ENCODE results near the gene GOLGA6L22. TPM values are rescaled to one million over a fixed set of nuclear protein-coding genes. Genes with fewer than 3 reads are reported as not detected.
"Not testable (repeated sequence)": the region's sequence is repeated elsewhere in the genome, so short reads cannot be mapped to it uniquely, and the experiment has no call there.

The GOLGA6L22 gene
- total RNA-seq, 1 donor from 2014 or later = not detected

- not testable (repeated sequence) for H3K36me3 ChIP-seq; H4K20me1 ChIP-seq (ENCODE audit: low read depth); H3K36me3 Mint-ChIP-seq; H3F3A ChIP-seq (ENCODE audit: low read depth); H3K4me1 ChIP-seq; H3K4me2 ChIP-seq; H3K27ac Mint-ChIP-seq; H3K27ac ChIP-seq; H2AFZ ChIP-seq (replicated peaks); H3K9me3 Mint-ChIP-seq; H3K79me2 ChIP-seq (ENCODE audit: low read depth); H3K9me3 ChIP-seq (ENCODE audit: low read depth); H3K9ac ChIP-seq; H3K4me1 Mint-ChIP-seq; H3K27me3 ChIP-seq; H3K27me3 Mint-ChIP-seq (ENCODE audit: insufficient read depth, low read depth)
- peak; percentile 51 for DNase-seq (ENCODE audit: low spot score)
- H3K4me3 ChIP-seq = peak overlapping the region; percentile 40
- peak overlapping the region; percentile 69 for H3K4me3 Mint-ChIP-seq
Measured at GRCh38 chr15:22494490-22495113, 35.9 kb downstream of the GOLGA6L22 start.

- DNase-seq (ENCODE audit: low spot score); H3K9ac ChIP-seq; H3K27ac ChIP-seq; H3K4me2 ChIP-seq; H2AFZ ChIP-seq (replicated peaks); H3K4me3 ChIP-seq; H3K27me3 Mint-ChIP-seq (ENCODE audit: insufficient read depth, low read depth); H3K9me3 Mint-ChIP-seq; H3K36me3 Mint-ChIP-seq; H3K4me1 Mint-ChIP-seq; H3K27me3 ChIP-seq; H3K4me3 Mint-ChIP-seq; H3K27ac Mint-ChIP-seq; H3K36me3 ChIP-seq; H4K20me1 ChIP-seq (ENCODE audit: low read depth); H3F3A ChIP-seq (ENCODE audit: low read depth); H3K4me1 ChIP-seq; H3K79me2 ChIP-seq (ENCODE audit: low read depth); H3K9me3 ChIP-seq (ENCODE audit: low read depth): not testable (repeated sequence)
Measured at GRCh38 chr15:22497200-22497599, 38.5 kb downstream of the GOLGA6L22 start.

- H3K4me3 ChIP-seq; H3K4me1 ChIP-seq; H3K27ac Mint-ChIP-seq; H3K27ac ChIP-seq; H3K9me3 Mint-ChIP-seq; H3K4me3 Mint-ChIP-seq; H3K9me3 ChIP-seq (ENCODE audit: low read depth); H3K9ac ChIP-seq; H3F3A ChIP-seq (ENCODE audit: low read depth); H3K4me1 Mint-ChIP-seq; H3K27me3 ChIP-seq; H3K27me3 Mint-ChIP-seq (ENCODE audit: insufficient read depth, low read depth); H2AFZ ChIP-seq (replicated peaks); H3K36me3 ChIP-seq; H4K20me1 ChIP-seq (ENCODE audit: low read depth); H3K4me2 ChIP-seq; H3K36me3 Mint-ChIP-seq; H3K79me2 ChIP-seq (ENCODE audit: low read depth); DNase-seq (ENCODE audit: low spot score): not testable (repeated sequence)
Measured at GRCh38 chr15:22498220-22498925, 39.7 kb downstream of the GOLGA6L22 start.

- DNase-seq (ENCODE audit: low spot score); H4K20me1 ChIP-seq (ENCODE audit: low read depth); H3K27ac ChIP-seq; H3F3A ChIP-seq (ENCODE audit: low read depth); H3K4me1 ChIP-seq; H3K36me3 Mint-ChIP-seq; H3K27me3 Mint-ChIP-seq (ENCODE audit: insufficient read depth, low read depth); H3K9me3 Mint-ChIP-seq; H3K27ac Mint-ChIP-seq; H3K9me3 ChIP-seq (ENCODE audit: low read depth); H3K4me3 ChIP-seq; H3K36me3 ChIP-seq; H3K27me3 ChIP-seq; H3K4me1 Mint-ChIP-seq; H3K4me3 Mint-ChIP-seq; H3K9ac ChIP-seq; H3K79me2 ChIP-seq (ENCODE audit: low read depth); H3K4me2 ChIP-seq; H2AFZ ChIP-seq (replicated peaks): not testable (repeated sequence)
Measured at GRCh38 chr15:22502272-22502671, 43.6 kb downstream of the GOLGA6L22 start.

- H4K20me1 ChIP-seq (ENCODE audit: low read depth) = not testable (repeated sequence)
Measured at GRCh38 chr15:22506959-22507358, 48.3 kb downstream of the GOLGA6L22 start.

GRCh38 chr15:22516140-22516539, 57.4 kb downstream of the GOLGA6L22 start:
- H3K36me3 Mint-ChIP-seq; H3K4me2 ChIP-seq; H3K9ac ChIP-seq; H3K27ac ChIP-seq; H2AFZ ChIP-seq (replicated peaks); H3K4me1 ChIP-seq; DNase-seq (ENCODE audit: low spot score); H3K4me3 Mint-ChIP-seq; H3K9me3 Mint-ChIP-seq; H3K79me2 ChIP-seq (ENCODE audit: low read depth); H3F3A ChIP-seq (ENCODE audit: low read depth); H3K27me3 ChIP-seq; H3K27me3 Mint-ChIP-seq (ENCODE audit: insufficient read depth, low read depth); H3K4me3 ChIP-seq; H4K20me1 ChIP-seq (ENCODE audit: low read depth); H3K4me1 Mint-ChIP-seq; H3K9me3 ChIP-seq (ENCODE audit: low read depth); H3K36me3 ChIP-seq; H3K27ac Mint-ChIP-seq: not testable (repeated sequence)

More at GRCh38 chr15:22506959-22507358, 48.3 kb downstream of the GOLGA6L22 start:
- not testable (repeated sequence) for H3K4me3 Mint-ChIP-seq; H3K9ac ChIP-seq; H3K36me3 Mint-ChIP-seq; H3F3A ChIP-seq (ENCODE audit: low read depth); H3K36me3 ChIP-seq; H2AFZ ChIP-seq (replicated peaks); H3K4me3 ChIP-seq; H3K4me2 ChIP-seq; H3K79me2 ChIP-seq (ENCODE audit: low read depth); H3K4me1 ChIP-seq; DNase-seq (ENCODE audit: low spot score); H3K27me3 Mint-ChIP-seq (ENCODE audit: insufficient read depth, low read depth); H3K9me3 ChIP-seq (ENCODE audit: low read depth); H3K27ac Mint-ChIP-seq; H3K4me1 Mint-ChIP-seq; H3K27ac ChIP-seq; H3K9me3 Mint-ChIP-seq; H3K27me3 ChIP-seq

Small RNA genes lying within 50 kb of the gene (small RNA-seq; reads per million reads assigned to genes)
- not detected for gene RN7SL545P

All from neural progenitor cell (in vitro differentiated cells).